Gastrocnemius medialis (tissue), 4 donors: ENCODE data around the gene TUBGCP3. TPM values are rescaled to one million over a fixed set of nuclear protein-coding genes. Genes with fewer than 3 reads are reported as not detected.

Source experiments
- ATAC-seq, 2 donors: fragments of 150-250 bp; one replicate each; pipeline ENCODE4 v1.9.1; 2016
- DNase-seq, 2 donors: peaks; one replicate each; pipeline ENCODE4 v3.0.0-alpha.2; 2019
- H3K27ac ChIP-seq, 4 donors: fragments of 200-600 bp; sonication (generic); 1 replicate in 1 of 4; 2 replicates in 3 of 4; pipeline ENCODE4 v1.5.1; 2016 to 2018; ENCODE audit warnings: mild to moderate bottlenecking in 2 of 4, moderate library complexity in 1 of 4
- H3K27me3 ChIP-seq, 3 donors: fragments of 200-600 bp; sonication (generic) in 2 of 3; 1 replicate in 1 of 3; 2 replicates in 2 of 3; pipeline versions ENCODE4 v1.5.1 to v1.6.0; 2016 to 2019; ENCODE audit warnings: mild to moderate bottlenecking in 1 of 3, moderate library complexity in 1 of 3
- H3K36me3 ChIP-seq, 2 donors: fragments of 200-600 bp; sonication (generic) in 1 of 2; one replicate each; pipeline ENCODE4 v1.5.1; 2017 to 2018
- H3K4me1 ChIP-seq, 2 donors: fragments of 200-600 bp; sonication (generic) in 1 of 2; one replicate each; pipeline ENCODE4 v1.5.1; 2016 to 2017; ENCODE audit warnings: mild to moderate bottlenecking in 2 of 2
- H3K4me3 ChIP-seq, 4 donors: fragments of 200-600 bp; sonication (generic) in 3 of 4; 1 replicate in 1 of 4; 2 replicates in 3 of 4; pipeline ENCODE4 v1.5.1; 2016 to 2019; ENCODE audit warnings: mild to moderate bottlenecking in 2 of 4
- H3K9me3 ChIP-seq, 3 donors: fragments of 200-600 bp; sonication (generic) in 2 of 3; 1 replicate in 1 of 3; 2 replicates in 2 of 3; pipeline ENCODE4 v1.5.1; 2016 to 2019
- CTCF ChIP-seq, 5 experiments: fragments of 450-650 bp in 3 of 5; fragments of 200-600 bp in 2 of 5; sonication (generic) in 2 of 5; IDR thresholded peaks in 4 of 5; conservative IDR thresholded peaks in 1 of 5; 1 replicate in 4 of 5; 2 replicates in 1 of 5; pipeline ENCODE4 v1.5.1; 2016 to 2019; ENCODE audit warnings: antibody characterized with exemption in 5 of 5, mild to moderate bottlenecking in 3 of 5, moderate library complexity in 3 of 5
- POLR2A ChIP-seq, 2 donors: fragments of 450-650 bp; IDR thresholded peaks; one replicate each; pipeline ENCODE4 v1.6.1; 2017; ENCODE audit warnings: antibody characterized with exemption in 2 of 2, mild to moderate bottlenecking in 2 of 2, moderate library complexity in 2 of 2
- in situ Hi-C, 4 donors: fragments of 200-750 bp; cut with MboI; loops; one replicate each; pipeline versions ENCODE4 v1.15.0 to v1.8.0; 2017; ENCODE audit warnings: low sequenced_read_pairs in 4 of 4
- intact Hi-C: fragments of 100-400 bp; cut with DNase I; formaldehyde crosslinking; loops from one replicate; pipeline ENCODE4 v1.15.1; 2023; ENCODE audit warnings: low total_unique reads
- total RNA-seq, 4 donors: library from RNA; depleted of rRNA; stranded (reverse); fragments of >200 nt; gene quantifications; one replicate each; pipeline versions ENCODE4 v1.1.0 to v1.2.3, GENCODE V29; 2016

The TUBGCP3 gene
- total RNA-seq, 4 donors from 2014 or later = 10.0 to 14.3 (median 11.0) TPM

DNA sequence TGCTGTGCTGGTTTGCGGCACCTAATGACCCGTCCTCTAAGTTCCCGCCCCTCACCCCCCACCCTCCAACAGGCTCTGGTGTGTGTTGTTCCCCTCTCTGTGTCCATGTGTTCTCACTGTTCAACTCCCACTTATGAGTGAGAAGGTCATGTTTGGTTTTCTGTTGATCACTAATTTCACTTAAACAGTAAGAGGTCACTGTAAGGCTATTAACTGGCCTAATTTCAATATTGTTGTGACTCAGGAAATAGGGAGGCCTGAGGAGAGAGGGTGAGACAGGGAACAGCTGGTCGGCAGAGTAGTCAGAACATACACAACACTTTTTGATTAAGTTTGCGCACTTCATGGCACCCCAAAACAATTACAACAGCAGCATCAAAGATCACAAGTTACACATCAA lies 15.6 kb downstream of the TUBGCP3 start:
- ATAC-seq = no peak
- intact Hi-C loops (no loop called here), in situ Hi-C loops (no loop called here)
- no peak for DNase-seq
- H3K27me3 ChIP-seq = no peaks in the 10 kb centered on the region
- TF ChIP-seq POLR2A (IDR thresholded peaks at IDR 0.05) = no peak
- TF ChIP-seq CTCF (IDR thresholded peaks at IDR 0.05 in 4 of 5, conservative IDR thresholded peaks at IDR 0.05 in 1 of 5) = no peak
- no peaks in the 10 kb centered on the region for H3K9me3 ChIP-seq
- no peak overlapping the region for H3K27ac ChIP-seq
- peaks cover 0 to 14% of the 10 kb centered on the region in 2 donors for H3K36me3 ChIP-seq
- peaks cover 21 to 38% of the 10 kb centered on the region in 2 donors for H3K4me1 ChIP-seq
- H3K4me3 ChIP-seq = no peak overlapping the region

DNA sequence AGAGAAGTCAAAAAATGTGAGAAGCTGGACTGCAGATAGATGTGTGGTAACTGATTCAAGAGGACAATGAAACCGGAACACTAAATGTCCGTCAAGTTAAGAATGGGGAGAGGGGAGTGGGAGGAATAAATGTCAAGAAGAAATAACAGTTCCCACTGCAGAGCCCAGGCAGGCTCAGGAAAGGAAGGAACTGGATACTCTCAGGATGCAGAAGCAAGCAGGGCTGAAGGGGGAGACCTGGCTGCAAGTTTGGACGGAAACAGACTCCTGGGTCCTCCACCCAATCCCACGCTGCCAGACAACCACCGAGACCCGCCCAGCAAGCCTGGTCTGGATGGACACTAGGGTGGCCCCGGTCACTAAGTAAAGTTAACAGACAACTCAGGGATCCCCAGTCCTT lies 18.1 kb downstream of the TUBGCP3 start:
- H3K4me3 ChIP-seq = no peak overlapping the region
- no peaks in the 10 kb centered on the region for H3K9me3 ChIP-seq
- DNase-seq (no peak), ATAC-seq (no peak)
- TF ChIP-seq CTCF (IDR thresholded peaks at IDR 0.05 in 4 of 5, conservative IDR thresholded peaks at IDR 0.05 in 1 of 5) = no peak
- TF ChIP-seq POLR2A (IDR thresholded peaks at IDR 0.05) = no peak
- no peaks in the 10 kb centered on the region for H3K27me3 ChIP-seq
- peaks cover 0 to 21% of the 10 kb centered on the region in 2 donors for H3K36me3 ChIP-seq
- peaks cover 9 to 24% of the 10 kb centered on the region in 2 donors for H3K4me1 ChIP-seq
- H3K27ac ChIP-seq = no peak overlapping the region
- intact Hi-C loops (no loop called here), in situ Hi-C loops (no loop called here)

DNA sequence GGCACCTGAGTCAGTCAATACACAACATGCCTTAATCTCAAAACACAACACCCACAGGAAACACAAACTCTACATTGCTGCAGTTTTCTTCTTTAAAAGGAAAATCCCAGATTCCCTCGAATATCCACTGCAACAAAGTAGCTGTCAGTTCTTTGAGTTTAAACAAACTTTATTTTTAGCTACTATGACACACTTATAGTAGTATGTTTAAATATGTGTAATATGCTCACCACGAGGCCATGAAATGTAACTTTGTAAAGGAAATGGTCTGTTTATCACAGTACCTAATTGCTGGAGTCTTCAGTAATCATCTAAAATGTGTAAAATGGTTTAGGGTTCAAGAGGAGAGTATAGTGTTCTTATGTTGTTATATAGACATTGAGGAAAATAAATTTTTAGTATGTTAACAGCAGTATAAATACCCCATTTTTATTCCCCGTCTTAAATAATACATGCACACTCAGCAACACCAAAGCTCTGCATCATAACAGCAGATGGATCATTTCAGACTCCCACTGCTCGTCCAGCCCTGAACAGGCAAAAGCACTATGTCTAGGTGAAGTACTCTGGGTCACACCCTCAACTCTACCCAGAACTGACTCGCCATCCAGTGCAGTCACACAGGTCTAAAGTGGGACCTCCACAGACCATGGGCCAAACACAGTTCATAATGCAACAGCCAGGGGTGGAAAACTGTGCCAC lies 20.6 kb downstream of the TUBGCP3 start:
- Histone ChIP-seq H3K4me3 (no peak overlapping the region), H3K27ac (no peak overlapping the region), H3K9me3 (no peaks in the 10 kb centered on the region), H3K36me3 (peaks cover 0 to 26% of the 10 kb centered on the region in 2 donors), H3K4me1 (peaks cover 0 to 10% of the 10 kb centered on the region in 2 donors), H3K27me3 (no peaks in the 10 kb centered on the region)
- TF ChIP-seq POLR2A (IDR thresholded peaks at IDR 0.05) (no peak), CTCF (IDR thresholded peaks at IDR 0.05 in 4 of 5, conservative IDR thresholded peaks at IDR 0.05 in 1 of 5) (no peak)
- in situ Hi-C loops = no loop called here
- no peak for ATAC-seq
- DNase-seq = no peak
- intact Hi-C loops = no loop called here

GRCh38 chr13:112562786-112563383 lies 25.1 kb downstream of the TUBGCP3 start:
- intact Hi-C loops = no loop called here
- TF ChIP-seq CTCF (IDR thresholded peaks at IDR 0.05 in 4 of 5, conservative IDR thresholded peaks at IDR 0.05 in 1 of 5) (no peak), POLR2A (IDR thresholded peaks at IDR 0.05) (no peak)

More at GRCh38 chr13:112562786-112563383, 25.1 kb downstream of the TUBGCP3 start:
- no peak for DNase-seq
- H3K27me3 ChIP-seq = no peaks in the 10 kb centered on the region
- in situ Hi-C loops = no loop called here
- H3K36me3 ChIP-seq = peaks cover 0 to 20% of the 10 kb centered on the region in 2 donors
- H3K4me1 ChIP-seq = no peaks in the 10 kb centered on the region
- no peak for ATAC-seq
- no peaks in the 10 kb centered on the region for H3K9me3 ChIP-seq
- no peak overlapping the region for H3K4me3 ChIP-seq
- H3K27ac ChIP-seq = no peak overlapping the region
